Suppressor macrophage treated with lipopolysaccharide for 1 hour (primary cell): Measurements from ENCODE around the gene DGKI.
A peak's percentile ranks its signal among the peaks of the same experiment; 100 is the strongest.

Source experiments
- DNase-seq, 3 donors: peaks; one replicate each; pipeline ENCODE4 v3.0.0-alpha.2; 2020 to 2022

The DGKI gene

DNA sequence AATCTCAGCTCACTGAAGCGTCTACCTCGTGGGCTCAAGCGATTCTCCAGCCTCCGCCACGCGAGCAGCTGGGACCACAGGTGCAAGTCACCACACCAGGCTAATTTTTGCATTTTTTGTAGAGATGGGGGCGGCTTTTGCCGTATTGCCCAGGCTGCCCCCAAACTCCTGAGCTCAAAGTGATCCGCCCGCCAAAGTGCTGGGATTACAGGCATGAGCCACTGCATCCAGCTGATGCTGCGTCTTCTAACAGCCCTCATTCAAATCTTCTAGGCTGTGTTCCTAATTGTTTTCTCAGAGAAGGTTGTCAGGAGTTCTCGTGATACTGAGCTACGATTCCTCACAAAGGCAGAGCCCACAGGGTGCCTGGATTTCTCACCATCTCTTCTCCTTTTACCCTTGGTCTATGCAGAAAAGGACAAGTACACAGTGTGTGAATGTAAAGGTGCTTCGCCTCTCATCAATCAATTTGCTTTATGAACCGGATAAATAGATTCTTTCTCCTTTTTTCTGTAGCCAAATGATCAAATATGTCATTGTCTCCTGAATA lies 255.9 kb downstream of the DGKI start:
- DNase-seq, result no peak

DNA sequence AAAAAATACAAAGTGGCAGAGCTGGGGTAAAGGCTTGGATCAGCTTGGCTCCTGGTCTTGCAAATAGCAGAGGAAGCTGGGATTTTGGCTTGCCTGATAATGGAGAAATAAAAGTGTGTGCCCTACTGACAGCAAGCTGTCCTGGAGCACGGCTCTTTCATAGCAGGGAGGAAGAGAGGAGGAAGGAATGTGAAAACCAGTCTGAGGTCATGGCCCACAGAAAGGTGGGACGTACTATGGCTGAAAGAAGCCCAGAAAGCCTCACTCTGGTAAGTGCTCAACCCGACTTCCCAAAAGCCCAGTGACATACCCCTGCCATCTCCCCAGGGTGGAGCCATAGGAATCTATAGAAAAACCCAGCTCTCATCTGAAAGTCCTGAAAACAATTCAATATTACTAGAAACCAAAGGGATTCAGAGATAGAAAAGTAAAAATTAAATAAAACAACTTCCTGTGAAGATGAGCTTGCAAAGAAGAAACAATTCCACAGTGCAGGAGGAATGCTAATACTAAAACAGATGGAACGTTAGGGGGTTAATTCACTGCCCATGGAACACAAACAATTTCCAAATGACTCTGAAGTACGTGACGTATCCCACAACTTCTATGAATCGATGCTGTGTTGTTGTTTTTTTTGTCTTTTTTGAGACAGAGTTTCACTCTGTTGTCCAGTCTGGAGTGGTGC lies 256.6 kb downstream of the DGKI start:
- DNase-seq, result no peak

DNA sequence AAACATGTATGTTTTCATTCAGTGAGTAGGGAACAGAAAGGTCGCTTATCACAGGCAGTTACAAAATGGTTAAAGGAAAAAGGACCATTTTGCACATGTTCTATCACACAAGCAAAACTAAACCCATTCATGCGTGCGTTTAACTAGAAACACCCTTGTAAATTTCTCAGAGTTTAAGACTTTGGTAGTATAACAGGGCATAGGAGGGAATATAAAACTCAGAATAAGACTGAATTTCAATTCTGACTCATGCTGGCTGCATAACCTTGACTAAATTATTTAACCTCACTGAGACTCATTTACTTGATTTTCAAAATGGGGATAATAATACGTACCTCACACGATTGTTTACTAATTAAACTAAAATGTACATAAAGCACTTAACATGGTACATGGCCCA lies 259.4 kb downstream of the DGKI start:
- DNase-seq, result no peak

DNA sequence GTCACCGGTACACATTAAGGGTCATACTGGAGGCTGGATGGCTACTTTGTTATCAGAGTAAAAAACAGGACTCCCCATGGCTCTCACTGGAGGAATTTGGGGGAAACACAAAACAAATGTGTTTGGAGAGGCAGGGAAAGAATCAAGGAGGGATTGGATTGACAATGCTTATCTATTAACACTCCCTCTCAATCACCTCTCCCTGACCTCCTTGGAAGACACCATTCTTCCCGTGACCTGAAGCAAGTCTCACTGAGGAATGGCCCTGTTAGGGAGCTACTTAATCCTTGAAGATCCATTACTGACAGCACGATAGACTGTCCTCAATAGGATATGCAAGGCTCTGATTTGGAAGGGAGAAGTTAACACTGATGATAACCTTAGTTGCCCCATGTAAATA lies 261.2 kb downstream of the DGKI start:
- DNase-seq, result no peak

DNA sequence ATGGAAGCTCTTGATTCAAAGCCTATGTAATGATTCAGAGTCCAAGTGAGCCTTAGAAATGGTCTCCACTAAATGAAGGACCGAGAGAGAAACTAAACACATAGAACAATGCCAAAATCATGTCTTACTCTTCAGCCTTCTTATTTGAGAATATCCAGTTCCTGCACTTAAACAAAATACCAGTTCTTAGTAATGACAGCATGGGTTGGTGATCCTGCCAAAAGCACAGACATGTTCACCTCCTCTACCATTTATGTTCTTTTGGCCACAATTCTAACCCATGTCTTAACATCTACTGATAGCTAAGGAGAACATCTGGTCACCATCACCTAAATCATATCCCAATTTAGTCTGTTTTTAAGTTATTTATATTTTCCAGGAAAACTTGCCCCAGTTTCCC lies 263.6 kb downstream of the DGKI start:
- DNase-seq, result no peak

DNA sequence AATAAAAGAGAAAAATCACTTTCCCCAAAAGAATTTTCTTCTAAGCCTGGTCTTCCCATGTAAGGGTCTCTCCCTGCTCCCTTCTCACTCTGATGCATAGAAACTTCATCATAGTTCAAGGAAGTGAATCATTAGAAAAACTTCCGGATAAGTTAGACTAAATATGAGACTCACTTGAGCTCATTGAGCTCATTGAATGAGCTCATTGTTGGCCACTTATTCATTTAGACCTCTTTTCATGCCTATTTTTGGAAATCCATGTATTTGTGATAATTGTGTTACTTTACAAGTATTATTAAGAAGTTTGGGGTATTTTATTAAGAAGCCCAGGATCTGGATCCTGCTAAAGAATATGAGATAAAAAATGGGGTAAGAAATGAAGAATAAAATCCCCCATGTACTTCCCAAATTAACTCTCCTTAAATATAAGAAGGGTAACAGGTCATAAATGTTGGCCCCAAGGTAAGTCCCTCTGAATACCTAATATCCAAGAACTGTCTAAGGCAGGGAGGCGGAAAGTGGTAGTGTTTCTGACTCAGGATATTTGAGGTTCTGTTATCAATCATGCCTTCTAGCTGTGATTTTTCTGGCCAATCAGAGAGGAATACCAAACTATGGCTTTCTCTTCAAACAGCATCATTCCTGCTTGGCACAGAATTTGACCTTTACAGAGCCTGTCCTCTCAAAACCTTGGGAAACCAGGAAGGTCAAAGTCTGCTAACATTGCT lies 266.7 kb downstream of the DGKI start:
- peak in 2 of 3 donors; percentile 14 to 27 for DNase-seq

DNA sequence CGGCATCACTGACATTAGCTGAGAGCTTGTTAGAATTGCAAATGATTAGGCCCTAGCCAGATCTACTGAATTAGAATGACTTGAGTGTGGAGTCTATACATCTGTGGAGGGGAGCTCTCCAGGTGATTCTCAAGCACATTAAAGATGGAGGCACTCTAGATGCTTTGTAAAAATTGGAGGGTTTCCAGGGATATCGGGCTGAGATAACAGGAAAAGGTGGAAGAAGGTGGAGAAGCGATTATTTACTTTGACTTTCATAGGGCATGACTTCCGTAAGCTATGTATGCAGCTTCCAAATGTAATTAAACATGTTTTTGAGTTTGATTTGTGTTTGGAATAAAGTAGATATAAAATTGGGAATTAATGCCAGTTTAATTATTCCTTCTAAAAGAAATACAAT lies 268.2 kb downstream of the DGKI start:
- DNase-seq, result no peak

DNA sequence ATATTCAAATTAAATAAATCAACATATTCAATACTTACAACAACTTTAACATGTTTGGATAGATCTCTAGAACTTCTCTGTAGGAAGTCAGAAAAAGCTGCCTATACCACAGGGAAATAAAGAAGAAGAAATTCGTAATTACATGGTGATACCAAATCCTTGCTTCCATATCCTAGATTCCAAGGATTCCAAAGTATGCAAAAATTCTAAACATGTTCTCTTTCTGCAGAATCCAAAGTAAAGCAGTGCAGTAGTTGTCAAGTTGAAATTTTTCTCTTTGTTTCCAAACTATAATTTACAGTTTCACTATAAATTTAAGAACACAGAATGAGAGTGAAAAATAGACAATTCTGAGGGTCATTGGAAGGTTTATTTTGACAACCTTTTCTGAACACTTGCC lies 269.6 kb downstream of the DGKI start:
- no peak for DNase-seq

DNA sequence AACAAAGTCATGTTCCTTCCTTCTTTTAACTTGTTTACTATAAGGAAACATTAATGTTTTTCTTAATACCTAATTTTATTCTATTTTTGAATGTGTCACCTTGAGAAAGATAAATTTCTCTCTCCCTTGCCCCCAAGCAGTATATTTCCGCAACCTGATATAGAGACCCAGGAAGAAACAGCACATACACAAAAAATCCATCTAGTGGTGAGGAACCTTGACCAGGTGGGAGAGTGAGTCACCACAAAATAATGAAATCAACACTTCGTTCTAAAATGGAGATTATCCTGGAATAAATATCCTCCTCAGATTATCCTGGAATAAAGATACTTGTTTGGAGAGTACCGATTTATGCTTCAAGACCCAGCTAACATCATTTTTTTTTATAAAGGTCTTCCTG lies 270.3 kb downstream of the DGKI start:
- DNase-seq, result no peak

DNA sequence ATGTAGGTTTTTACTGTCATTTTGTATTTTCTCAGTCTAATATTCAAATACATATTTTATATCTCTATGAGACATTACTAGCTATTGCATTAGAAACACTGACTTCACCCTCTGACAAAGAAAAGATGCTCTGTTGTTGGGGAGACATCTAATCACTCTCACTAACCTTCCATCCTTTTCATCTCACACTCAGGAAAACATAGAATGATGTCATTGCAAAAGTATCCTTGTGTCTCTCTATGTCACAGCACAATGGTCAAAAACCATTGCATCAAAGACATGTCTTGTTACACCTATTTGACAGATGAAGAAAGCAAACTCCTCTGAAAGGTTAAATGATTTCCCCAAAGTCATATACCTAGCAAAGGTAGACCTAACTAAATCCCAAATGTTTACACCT lies 272.0 kb downstream of the DGKI start:
- DNase-seq, result no peak

DNA sequence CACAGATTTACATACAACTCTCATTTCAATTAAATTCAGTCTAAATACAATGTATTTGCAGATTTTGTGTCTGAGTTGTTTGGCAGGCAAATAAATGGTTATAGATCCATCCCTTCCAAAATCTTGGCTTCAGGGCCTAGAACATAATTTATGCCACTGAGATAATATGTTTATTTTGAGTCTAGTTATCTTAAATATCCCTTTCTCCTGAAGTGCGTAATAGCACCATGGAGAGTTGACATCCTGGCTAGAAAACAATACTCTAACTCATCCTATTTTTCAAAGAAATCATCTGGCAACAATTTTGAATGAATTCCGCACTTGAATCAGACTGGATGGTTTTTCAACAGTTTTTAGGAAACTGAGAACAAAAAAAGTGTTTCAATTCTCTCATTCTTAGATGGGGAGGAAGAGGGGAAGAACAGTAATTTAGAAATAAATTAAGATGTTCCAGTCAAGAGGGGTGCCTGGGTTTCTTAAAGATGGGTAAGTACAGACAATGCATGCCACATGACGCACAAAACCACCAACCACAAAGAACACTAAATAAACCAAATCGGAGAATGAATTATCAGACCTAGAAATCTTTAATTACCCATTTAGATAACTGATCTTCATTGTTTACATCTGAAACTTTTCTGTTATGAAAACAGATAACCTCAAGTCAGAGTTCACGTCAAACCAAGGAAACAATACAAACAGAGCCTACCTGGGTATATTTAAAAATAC lies 274.6 kb downstream of the DGKI start:
- DNase-seq, result no peak

DNA sequence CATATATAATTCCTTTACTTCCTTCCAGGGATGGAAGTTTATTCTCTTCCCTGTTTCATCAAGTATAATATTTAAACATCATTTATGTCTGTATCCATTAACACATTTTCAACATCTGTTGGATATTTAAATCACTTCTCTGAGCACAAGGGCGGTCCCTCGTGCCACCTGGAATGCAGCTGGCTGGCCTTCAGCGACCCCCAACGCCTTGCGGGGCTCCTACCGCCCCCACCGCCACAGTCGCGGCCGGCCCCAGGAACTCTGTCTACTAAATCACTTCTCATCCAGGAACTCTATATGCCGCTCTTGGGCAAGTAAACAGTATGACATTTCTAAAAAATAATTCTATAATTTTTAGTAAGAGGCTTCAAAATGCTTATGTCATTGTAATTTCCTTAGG lies 282.1 kb downstream of the DGKI start:
- no peak for DNase-seq

DNA sequence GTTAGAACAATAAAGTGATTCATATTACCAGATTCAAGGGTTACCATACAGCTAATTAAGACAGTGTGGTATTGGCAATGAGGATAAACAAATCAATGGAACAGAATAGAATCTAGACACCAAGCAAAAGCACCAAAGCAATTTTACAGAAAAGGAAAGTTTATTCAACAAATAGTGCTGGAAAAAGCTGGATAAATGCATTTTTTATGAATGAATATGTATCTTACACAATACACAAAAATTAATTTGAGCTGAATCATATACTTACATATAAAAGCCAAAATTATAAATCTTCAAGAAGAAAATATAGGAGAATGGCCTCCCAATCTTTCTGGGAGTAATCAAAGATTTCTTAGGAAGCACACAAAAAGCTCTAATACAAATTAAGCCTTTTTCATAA lies 282.8 kb downstream of the DGKI start:
- no peak for DNase-seq

DNA sequence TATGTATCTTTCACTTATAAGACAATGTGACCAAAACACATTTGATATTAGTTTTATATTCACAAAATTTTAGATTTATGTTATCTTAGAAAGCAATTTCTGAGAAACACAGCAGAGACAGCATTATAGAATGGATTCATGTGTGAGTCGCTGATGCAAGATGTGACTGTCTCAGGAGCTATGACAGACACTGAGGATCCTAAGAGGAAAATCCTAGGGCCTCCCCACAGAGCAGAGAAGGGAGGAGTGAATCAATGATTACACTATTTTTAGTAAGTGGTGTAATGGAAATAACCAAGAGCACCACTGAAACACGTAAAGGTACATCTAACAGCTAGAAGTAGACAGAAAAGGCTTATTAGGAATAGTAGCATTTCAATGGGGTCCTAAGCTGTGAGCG lies 299.3 kb downstream of the DGKI start:
- no peak for DNase-seq

DNA sequence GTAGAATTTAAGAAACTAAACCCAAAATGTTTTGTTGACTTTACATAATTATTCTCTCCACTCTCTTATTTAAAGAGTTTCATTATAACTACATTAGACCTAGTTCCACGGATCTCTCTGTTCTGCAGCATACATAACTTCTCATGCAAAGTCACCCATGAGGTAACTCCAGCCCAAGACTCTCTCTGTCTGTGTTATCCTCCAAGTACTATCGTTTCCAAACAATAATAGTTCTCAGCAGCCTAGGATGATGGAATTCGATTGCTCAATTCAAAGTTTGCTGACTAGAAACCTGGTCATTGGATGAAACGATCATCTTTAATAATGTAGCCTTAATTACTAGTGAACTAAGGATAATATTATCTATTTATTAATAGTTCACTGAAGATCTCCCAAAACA lies 300.1 kb downstream of the DGKI start:
- DNase-seq, result no peak

DNA sequence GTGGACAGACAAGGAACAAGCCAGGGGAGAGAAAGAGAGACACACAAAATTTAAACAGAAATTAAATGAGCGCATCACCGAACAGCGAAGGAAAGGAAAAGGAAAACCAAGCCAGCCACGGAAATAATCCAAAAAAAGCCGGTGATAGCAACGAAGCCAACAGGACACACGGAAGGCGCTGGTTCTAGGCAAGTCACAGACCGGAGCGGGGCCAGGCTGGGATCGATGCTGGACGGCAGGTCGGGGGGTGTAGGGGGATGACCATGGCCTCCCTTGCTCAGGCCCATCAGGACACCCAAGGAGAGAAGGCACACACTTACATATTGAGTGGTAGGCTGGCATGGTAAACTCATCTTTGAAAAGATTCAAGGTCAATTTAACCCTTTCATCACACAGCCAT lies 300.8 kb downstream of the DGKI start:
- DNase-seq, result no peak

DNA sequence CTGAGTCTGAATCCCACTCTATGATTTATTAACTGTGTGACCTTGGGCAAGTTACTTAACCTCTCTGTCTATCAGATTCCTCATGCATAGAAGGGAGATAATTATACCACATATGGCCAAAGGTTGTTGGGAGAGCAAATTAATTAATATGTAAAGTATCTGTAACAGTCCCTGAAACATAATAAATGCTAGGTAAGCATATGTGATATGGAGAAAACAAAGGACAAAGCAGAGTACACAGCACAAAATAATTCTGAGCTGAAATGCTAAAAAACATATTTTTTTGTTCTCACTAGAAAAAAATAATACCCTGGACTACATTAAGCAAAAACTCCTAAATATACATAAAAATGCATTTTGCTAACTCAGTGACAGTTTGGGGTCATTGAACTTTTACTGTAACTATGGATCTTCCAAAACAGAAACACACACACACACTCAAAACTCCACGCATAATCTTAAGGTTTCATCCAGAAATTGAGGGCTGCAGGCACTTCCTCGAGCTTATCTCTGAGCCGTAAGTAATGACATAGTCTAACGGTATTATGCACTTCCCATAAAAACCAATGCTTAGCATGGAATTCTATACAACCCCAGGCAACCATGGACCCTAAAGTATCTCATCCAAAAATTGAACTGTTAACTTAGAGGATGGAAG lies 301.6 kb downstream of the DGKI start:
- DNase-seq, result no peak

DNA sequence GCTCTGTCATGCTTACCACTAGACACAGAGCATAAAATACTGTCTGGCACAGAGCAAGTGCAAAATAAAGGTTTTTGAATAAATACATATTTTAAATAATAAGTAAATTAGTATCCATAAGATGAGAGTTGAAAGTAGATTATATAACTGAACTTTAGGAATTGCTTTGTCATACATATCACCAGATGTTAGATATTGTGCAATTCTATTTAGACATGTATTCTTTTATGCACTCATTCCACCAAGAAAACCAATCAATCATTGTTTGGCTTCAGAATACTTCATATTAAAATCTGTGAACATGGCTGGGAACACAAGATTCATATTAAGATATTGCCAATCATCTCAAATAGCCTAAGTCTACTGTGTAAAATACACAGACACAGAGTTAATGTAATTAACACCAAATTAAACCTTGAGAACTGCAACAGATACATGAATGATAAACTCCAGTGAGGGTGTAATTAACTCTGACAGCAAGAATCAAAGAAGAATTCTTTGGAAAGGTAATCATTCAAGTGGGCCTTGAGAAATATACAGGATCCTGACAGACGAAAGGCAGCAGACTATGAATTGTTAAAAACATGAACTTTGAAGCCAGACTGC lies 302.2 kb downstream of the DGKI start:
- DNase-seq, result no peak

DNA sequence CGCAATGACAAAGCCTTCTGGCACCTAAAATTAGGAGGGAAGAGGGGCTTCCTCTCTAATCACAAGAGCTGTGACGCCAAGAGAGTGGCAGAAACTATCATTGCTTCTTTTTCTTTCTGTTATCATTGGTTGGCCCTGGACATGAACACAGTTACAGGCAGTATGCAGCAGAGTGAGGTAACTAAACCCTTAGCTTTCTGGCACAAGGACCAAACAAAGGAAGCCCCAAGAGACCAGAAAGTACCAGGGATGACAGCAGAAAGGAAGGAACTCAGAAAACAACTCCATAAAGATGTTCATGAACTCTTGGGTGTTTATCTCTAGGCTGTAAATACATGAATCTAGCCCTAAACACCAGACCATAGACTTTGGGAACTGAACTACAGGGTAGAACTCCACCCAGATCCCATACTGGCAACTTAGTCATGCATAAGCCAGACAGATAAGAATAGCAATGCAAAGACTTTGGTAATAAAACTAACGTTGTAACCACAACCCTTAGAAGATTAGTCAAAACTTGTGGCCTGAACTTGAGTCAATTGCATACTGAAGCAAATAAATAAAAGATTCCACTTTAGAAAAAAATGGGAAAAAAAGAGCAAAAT lies 307.6 kb downstream of the DGKI start:
- no peak for DNase-seq

DNA sequence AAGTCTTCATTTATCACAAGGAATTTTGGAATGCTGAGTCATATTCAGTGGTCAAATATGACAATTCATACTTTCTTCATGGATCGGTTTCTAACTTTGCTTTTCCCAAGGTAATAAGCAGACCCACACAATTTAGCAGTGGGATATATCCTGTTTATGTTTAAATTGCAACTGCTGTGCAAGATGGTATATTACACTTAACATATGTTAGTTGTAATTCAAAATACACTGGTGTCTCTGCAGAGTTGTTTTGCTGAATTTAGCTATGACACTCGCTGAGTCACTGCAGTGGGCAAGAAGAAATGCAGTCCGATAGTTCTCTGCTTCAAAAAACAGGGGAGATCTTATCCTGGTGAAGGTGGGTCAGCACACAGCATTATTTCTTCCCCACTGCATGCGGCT lies 308.4 kb downstream of the DGKI start:
- no peak for DNase-seq

DNA sequence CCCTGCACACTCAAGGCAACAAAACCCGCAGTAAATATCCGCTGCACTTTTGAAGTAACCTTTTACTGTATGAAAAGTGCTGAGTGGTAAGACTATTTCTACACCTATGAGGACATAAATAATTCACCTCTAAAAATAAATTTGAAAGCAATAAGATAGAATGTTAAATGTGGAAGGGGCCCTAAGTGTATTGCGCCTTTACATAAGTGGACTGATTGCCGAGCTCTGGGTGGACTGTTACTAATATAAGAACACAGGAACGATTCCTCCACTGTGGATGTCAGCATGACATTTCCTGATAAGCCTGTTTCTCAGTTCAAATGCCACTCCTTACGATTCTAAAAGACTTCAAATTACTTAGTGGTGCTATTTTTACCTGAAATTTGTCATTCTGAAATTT lies 311.2 kb downstream of the DGKI start:
- DNase-seq, result no peak

DNA sequence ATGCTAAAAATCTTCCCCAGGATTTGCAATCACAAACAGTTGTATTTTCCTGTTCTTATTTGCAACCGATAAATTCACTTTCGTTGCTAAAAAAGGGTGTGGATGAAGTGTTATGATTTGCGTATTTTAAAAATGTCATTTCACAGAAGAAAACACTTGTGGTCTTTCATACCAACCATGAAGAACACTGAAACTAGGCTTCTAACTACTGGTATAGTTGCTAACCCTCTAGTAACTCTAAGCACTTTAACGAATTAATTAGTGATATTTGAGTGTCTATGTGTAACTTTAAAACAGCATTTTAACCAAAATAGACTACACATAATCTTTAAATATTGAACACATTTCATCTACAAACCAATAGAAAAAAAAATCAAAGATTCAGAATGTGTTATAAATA lies 315.1 kb downstream of the DGKI start:
- DNase-seq, result no peak

DNA sequence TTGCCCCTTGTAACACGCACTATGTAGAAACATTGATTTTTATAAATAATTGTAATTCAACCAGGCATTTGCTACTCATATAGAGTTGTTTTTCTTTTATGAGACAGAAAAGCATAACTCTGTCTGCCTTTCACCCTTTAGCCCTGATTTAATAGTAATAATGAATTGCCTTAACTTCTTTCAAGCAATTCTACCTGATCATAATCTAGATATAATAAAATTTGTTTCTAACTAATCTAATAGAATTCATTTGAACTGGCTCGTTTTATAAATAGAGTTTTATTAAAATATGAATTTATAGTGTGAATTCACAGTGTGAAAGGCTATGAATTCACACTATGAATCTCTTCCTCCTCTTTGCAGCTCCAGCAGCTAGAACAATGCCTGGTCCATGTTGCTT lies 319.1 kb downstream of the DGKI start:
- no peak for DNase-seq
